IMR-90 (cell line): ENCODE measurements around the gene UBL5. TPM values are rescaled to one million over a fixed set of nuclear protein-coding genes. Genes with fewer than 3 reads are reported as not detected.
A peak's percentile ranks its signal among the peaks of the same experiment; 100 is the strongest.

ENCODE experiments used
- ATAC-seq: fragments of 200-7000 bp; cut with Tn5 transposase; 2 replicates; pipeline ENCODE4 v1.9.1; 2020; ENCODE audit warnings: low read depth, mild to moderate bottlenecking, moderate library complexity
- BruUV-seq: library from RNA; stranded (reverse); fragments of 400-500 nt; replicated peaks from 2 replicates; lab custom pipeline; 2021; lab: Mats Ljungman, UMichigan
- CTCF ChIA-PET: fragments of 300-600 bp; formaldehyde crosslinking; extraction: SDS; loops from one replicate; lab custom pipeline; 2021; ENCODE audit warnings: antibody characterized with exemption; lab: Yijun Ruan, JAX
- POLR2A ChIA-PET: fragments of 300-600 bp; sonication (Branson Sonifier 250); formaldehyde crosslinking; loops from one replicate; lab custom pipeline; 2022; ENCODE audit warnings: antibody characterized with exemption; ENCODE audit not compliant: unreplicated experiment; lab: Charles Lee
- DNase-seq: peaks from one replicate; pipeline ENCODE4 v3.0.0; 2013
- H2AFZ ChIP-seq: replicated peaks from 2 replicates; pipeline ENCODE3; 2013; ENCODE audit warnings: low read length, mild to moderate bottlenecking; ENCODE audit not compliant: poor library complexity
- H2AK5ac ChIP-seq: 2 replicates; pipeline ENCODE4 v1.6.1; 2013; ENCODE audit warnings: low read depth, low read length, inconsistent platforms
- H2AK9ac ChIP-seq: replicated peaks from 2 replicates; pipeline ENCODE3; 2013; ENCODE audit warnings: mild to moderate bottlenecking, low read depth, low read length, moderate library complexity; ENCODE audit not compliant: poor library complexity
- H2BK120ac ChIP-seq: 2 replicates; pipeline ENCODE4 v1.6.1; 2013; ENCODE audit warnings: low read depth, low read length, inconsistent platforms
- H2BK15ac ChIP-seq: 3 replicates; pipeline ENCODE4 v1.6.1; 2013; ENCODE audit warnings: low read depth, low read length, inconsistent platforms
- H2BK20ac ChIP-seq: 2 replicates; pipeline ENCODE4 v1.6.1; 2013; ENCODE audit warnings: low read depth, mild to moderate bottlenecking, inconsistent platforms, low read length, moderate library complexity
- H2BK5ac ChIP-seq: 2 replicates; pipeline ENCODE4 v1.6.1; 2013; ENCODE audit warnings: mild to moderate bottlenecking, low read depth, low read length, inconsistent platforms; ENCODE audit not compliant: poor library complexity, severe bottlenecking
- H3K14ac ChIP-seq: replicated peaks from 2 replicates; pipeline ENCODE4 v1.6.1; 2013; ENCODE audit warnings: low read depth, low read length, inconsistent platforms
- H3K18ac ChIP-seq: 2 replicates; pipeline ENCODE4 v1.6.1; 2013; ENCODE audit warnings: low read depth, low read length, control low read depth
- H3K23ac ChIP-seq: 2 replicates; pipeline ENCODE4 v1.6.1; 2013; ENCODE audit warnings: low read depth, low read length, inconsistent platforms
- H3K27ac ChIP-seq: 2 replicates; pipeline ENCODE4 v1.5.1; 2013; ENCODE audit warnings: mild to moderate bottlenecking, control low read depth, low read length; ENCODE audit not compliant: insufficient read depth
- H3K27me3 ChIP-seq: 2 replicates; pipeline ENCODE4 v1.6.1; 2013; ENCODE audit warnings: low read length; ENCODE audit not compliant: control insufficient read depth, insufficient read depth
- H3K36me3 ChIP-seq: 2 replicates; pipeline ENCODE4 v1.6.1; 2013; ENCODE audit warnings: low read length, mixed read lengths; ENCODE audit not compliant: control insufficient read depth, insufficient read depth
- H3K4ac ChIP-seq: 2 replicates; pipeline ENCODE4 v1.6.1; 2013; ENCODE audit warnings: low read depth, low read length, inconsistent platforms
- H3K4me1 ChIP-seq: 2 replicates; pipeline ENCODE4 v1.6.1; 2013; ENCODE audit warnings: low read length, mixed read lengths; ENCODE audit not compliant: control insufficient read depth, insufficient read depth
- H3K4me2 ChIP-seq: 2 replicates; pipeline ENCODE4 v1.6.1; 2013; ENCODE audit warnings: low read depth, mild to moderate bottlenecking, control low read depth, low read length, moderate library complexity
- H3K4me3 ChIP-seq: 2 replicates; pipeline ENCODE4 v1.5.1; 2013; ENCODE audit warnings: low read depth, mild to moderate bottlenecking, control low read depth, low read length, moderate library complexity; ENCODE audit not compliant: insufficient read depth
- H3K56ac ChIP-seq: 2 replicates; pipeline ENCODE4 v1.6.1; 2013; ENCODE audit warnings: low read length, inconsistent platforms; ENCODE audit not compliant: insufficient read depth; ENCODE audit errors: extremely low read depth
- H3K79me1 ChIP-seq, 2 experiments: 2 replicates each; pipeline ENCODE4 v1.6.1; 2013; ENCODE audit warnings: low read length in 2 of 2, inconsistent platforms in 1 of 2, low read depth in 1 of 2
- H3K9ac ChIP-seq: 2 replicates; pipeline ENCODE4 v1.6.1; 2013; ENCODE audit warnings: low read depth, low read length, control low read depth
- H3K9me1 ChIP-seq: 2 replicates; pipeline ENCODE4 v1.6.1; 2013; ENCODE audit warnings: low read length, inconsistent platforms; ENCODE audit not compliant: insufficient read depth
- H3K9me3 ChIP-seq: 2 replicates; pipeline ENCODE4 v1.6.1; 2013; ENCODE audit warnings: low read length; ENCODE audit not compliant: control insufficient read depth, insufficient read depth
- H4K20me1 ChIP-seq: 2 replicates; pipeline ENCODE4 v1.6.1; 2013; ENCODE audit warnings: low read length, inconsistent platforms; ENCODE audit not compliant: insufficient read depth
- H4K5ac ChIP-seq: 2 replicates; pipeline ENCODE4 v1.6.1; 2013; ENCODE audit warnings: mild to moderate bottlenecking, low read depth, low read length, control low read depth
- H4K8ac ChIP-seq, 2 experiments: 2 replicates each; pipeline ENCODE4 v1.6.1; 2013; ENCODE audit warnings: low read depth in 2 of 2, low read length in 2 of 2, control low read depth in 1 of 2, inconsistent platforms in 1 of 2
- H4K91ac ChIP-seq: 2 replicates; pipeline ENCODE4 v1.6.1; 2013; ENCODE audit warnings: low read depth, low read length, inconsistent platforms; ENCODE audit not compliant: insufficient read depth
- BHLHE40 ChIP-seq: fragments of 150-350 bp; IDR thresholded peaks from 2 replicates; pipeline ENCODE4 v1.6.1; 2016; ENCODE audit warnings: mild to moderate bottlenecking, low read depth, low read length
- CEBPB ChIP-seq: IDR thresholded peaks from 2 replicates; pipeline ENCODE4 v1.6.1; 2012; ENCODE audit warnings: low read depth, low read length, improper control_type of control experiment
- CTCF ChIP-seq: conservative IDR thresholded peaks from 2 replicates; pipeline ENCODE4 v1.5.1; 2012; ENCODE audit warnings: mild to moderate bottlenecking, low read depth, low read length, improper control_type of control experiment
- ELK1 ChIP-seq: fragments of 150-350 bp; IDR thresholded peaks from 2 replicates; pipeline ENCODE4 v1.6.1; 2016; ENCODE audit warnings: low read depth, mild to moderate bottlenecking, low read length, moderate library complexity, borderline replicate concordance
- MAZ ChIP-seq: IDR thresholded peaks from 2 replicates; pipeline ENCODE4 v1.6.1; 2012; ENCODE audit warnings: low read depth, mild to moderate bottlenecking, low read length, improper control_type of control experiment, moderate library complexity, borderline replicate concordance
- NFE2L2 ChIP-seq: fragments of 150-350 bp; IDR thresholded peaks from 2 replicates; pipeline ENCODE4 v1.6.1; 2016; ENCODE audit warnings: low read depth, mild to moderate bottlenecking, low read length
- RAD21 ChIP-seq: IDR thresholded peaks from 2 replicates; pipeline ENCODE4 v1.6.1; 2012; ENCODE audit warnings: low read length, improper control_type of control experiment
- WGBS, 2 experiments: methylation state at CpG; one replicate each; pipeline versions ENCODE4 v1.1.5 to v1.1.7; 2013; ENCODE audit warnings: missing lambda C conversion rate in 2 of 2; ENCODE audit not compliant: insufficient read length in 1 of 2; ENCODE audit errors: extremely low coverage in 2 of 2; 5-methylcytosine and 5-hydroxymethylcytosine counted together
- dilution Hi-C: fragments of 300-500 bp; cut with HindIII; formaldehyde crosslinking; loops from one replicate; pipeline ENCODE4 v1.14.3; 2018; ENCODE audit warnings: low sequenced_read_pairs; ENCODE audit not compliant: unreplicated experiment
- in situ Hi-C: fragments of 300-500 bp; cut with MboI; formaldehyde crosslinking; loops from 3 replicates; pipeline ENCODE4 v1.14.3; 2019; ENCODE audit warnings: low sequenced_read_pairs, inconsistent platforms, mixed read lengths
- intact Hi-C: fragments of 100-400 bp; cut with micrococcal nuclease; formaldehyde crosslinking; loops from 2 replicates; pipeline ENCODE4 v1.10.0; 2022
- polyA plus RNA-seq, 3 experiments: library from polyadenylated mRNA; depleted of rRNA; stranded (reverse); fragments of >200 nt; gene quantifications; 2 replicates each; pipeline ENCODE4 v1.2.3, GENCODE V29; 2012; ENCODE audit warnings: low replicate concordance in 1 of 3
- total RNA-seq: library from RNA; depleted of rRNA; stranded (reverse); fragments of >200 nt; gene quantifications from 2 replicates; pipeline ENCODE4 v1.2.3, GENCODE V29; 2012

Gene UBL5
- total and polyA plus RNA-seq, 2 of the 4 experiments (the other 2 are of a cell fraction) = 434 to 1,091 TPM

GRCh38 chr19:9848060-9848459, 20.3 kb downstream of the UBL5 start:
- peaks cover 21 to 59% of the 10 kb centered on the region in 2 experiments for H3K79me1 ChIP-seq
- no peak overlapping the region for H4K8ac ChIP-seq
- DNase-seq (no peak), ATAC-seq (no peak)
- ChIA-PET POLR2A (no interaction called here), CTCF (no interaction called here)
- H3K18ac ChIP-seq = no peak overlapping the region
- H2AK5ac ChIP-seq = 0 out of 2 replicates have a peak overlapping the region, but pooled peaks have one; percentile 2
- H3K4me1 ChIP-seq = peaks cover 5% of the 10 kb centered on the region
- no peak overlapping the region for H2BK15ac ChIP-seq
- no peak overlapping the region for H3K14ac ChIP-seq
- no peak overlapping the region for H4K91ac ChIP-seq
- no peak overlapping the region for H4K5ac ChIP-seq
- H3K56ac ChIP-seq = no peak overlapping the region
- H3K9me1 ChIP-seq = peaks cover 9% of the 10 kb centered on the region; the same call in 1 of the 2 replicates
- no peak overlapping the region for H3K27ac ChIP-seq
- no peak overlapping the region for H3K4me2 ChIP-seq
- H2AK9ac ChIP-seq = peak overlapping the region; percentile 42
- no peak overlapping the region for H3K9ac ChIP-seq
- H3K4me3 ChIP-seq = no peak overlapping the region
- TF ChIP-seq RAD21 = peak; percentile 35; the same call in 1 of the 2 replicates
- peak; percentile 38 for TF ChIP-seq CTCF
- TF ChIP-seq MAZ = no peak
- no peak for TF ChIP-seq CEBPB
- TF ChIP-seq NFE2L2 = no peak
- no peak for TF ChIP-seq BHLHE40
- no peak for TF ChIP-seq ELK1
- 71% methylated on average over 1 of the region's 4 CpGs; no CpG with 5 or more reads in 1 of the 2 experiments for WGBS, 2 experiments
- H3K27me3 ChIP-seq = no peaks in the 10 kb centered on the region
- no peak overlapping the region for H3K4ac ChIP-seq
- H3K9me3 ChIP-seq = no peaks in the 10 kb centered on the region
- no peak overlapping the region for H2BK20ac ChIP-seq
- H3K23ac ChIP-seq = no peak overlapping the region
- dilution Hi-C loops = no loop called here
- peaks cover 30% of the 10 kb centered on the region for H3K36me3 ChIP-seq
- no peak overlapping the region for H2BK5ac ChIP-seq
- no peak overlapping the region for H2BK120ac ChIP-seq
- peaks cover 20% of the 10 kb centered on the region for H4K20me1 ChIP-seq
- in situ Hi-C loops = no loop called here
- no peak overlapping the region for H2AFZ ChIP-seq
- intact Hi-C loops = no loop called here
- BruUV-seq = no TSS peak
